Measurements from ENCODE around the gene TMEM86B.

- TF ChIP-seq, protein P1, sequence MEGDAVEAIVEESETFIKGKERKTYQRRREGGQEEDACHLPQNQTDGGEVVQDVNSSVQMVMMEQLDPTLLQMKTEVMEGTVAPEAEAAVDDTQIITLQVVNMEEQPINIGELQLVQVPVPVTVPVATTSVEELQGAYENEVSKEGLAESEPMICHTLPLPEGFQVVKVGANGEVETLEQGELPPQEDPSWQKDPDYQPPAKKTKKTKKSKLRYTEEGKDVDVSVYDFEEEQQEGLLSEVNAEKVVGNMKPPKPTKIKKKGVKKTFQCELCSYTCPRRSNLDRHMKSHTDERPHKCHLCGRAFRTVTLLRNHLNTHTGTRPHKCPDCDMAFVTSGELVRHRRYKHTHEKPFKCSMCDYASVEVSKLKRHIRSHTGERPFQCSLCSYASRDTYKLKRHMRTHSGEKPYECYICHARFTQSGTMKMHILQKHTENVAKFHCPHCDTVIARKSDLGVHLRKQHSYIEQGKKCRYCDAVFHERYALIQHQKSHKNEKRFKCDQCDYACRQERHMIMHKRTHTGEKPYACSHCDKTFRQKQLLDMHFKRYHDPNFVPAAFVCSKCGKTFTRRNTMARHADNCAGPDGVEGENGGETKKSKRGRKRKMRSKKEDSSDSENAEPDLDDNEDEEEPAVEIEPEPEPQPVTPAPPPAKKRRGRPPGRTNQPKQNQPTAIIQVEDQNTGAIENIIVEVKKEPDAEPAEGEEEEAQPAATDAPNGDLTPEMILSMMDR (IDR thresholded peaks at IDR 0.05), result no peak
- no peak for TF ChIP-seq POLR2A (IDR thresholded peaks at IDR 0.05)
These were observed 21.9 kb upstream of the TMEM86B start for GRCh38 chr19:55250262-55251036.

Data from right lobe of liver (tissue), 4 donors.